Large intestine (tissue), 3 donors: ENCODE results near the gene RPL26. TPM values are rescaled to one million over a fixed set of nuclear protein-coding genes. Genes with fewer than 3 reads are reported as not detected.
"Not testable (repeated sequence)": the region's sequence is repeated elsewhere in the genome, so short reads cannot be mapped to it uniquely, and the experiment has no call there.

ENCODE experiments used
- DNase-seq, 2 donors: peaks; one replicate each; pipeline versions ENCODE4 v3.0.0 to v3.0.0-alpha.2; 2013
- H3K27ac ChIP-seq: one replicate; pipeline ENCODE4 v1.5.1; 2013; ENCODE audit warnings: low read length
- H3K27me3 ChIP-seq: 2 replicates; pipeline ENCODE4 v1.6.1; 2013; ENCODE audit warnings: low read length; ENCODE audit not compliant: control insufficient read depth, insufficient read depth
- H3K36me3 ChIP-seq: 2 replicates; pipeline ENCODE4 v1.6.1; 2013; ENCODE audit warnings: low read length; ENCODE audit not compliant: control insufficient read depth, insufficient read depth
- H3K4me1 ChIP-seq: one replicate; pipeline ENCODE4 v1.6.1; 2013; ENCODE audit warnings: low read length; ENCODE audit not compliant: control insufficient read depth, insufficient read depth
- H3K4me3 ChIP-seq: one replicate; pipeline ENCODE4 v1.5.1; 2013; ENCODE audit warnings: low read length
- H3K9me3 ChIP-seq: one replicate; pipeline ENCODE4 v1.6.1; 2013; ENCODE audit warnings: mild to moderate bottlenecking, low read depth, low read length, moderate library complexity; ENCODE audit not compliant: control insufficient read depth
- WGBS: methylation state at CpG from one replicate; pipeline ENCODE4 v1.1.5; 2013; ENCODE audit warnings: low lambda C conversion rate; ENCODE audit not compliant: insufficient coverage; 5-methylcytosine and 5-hydroxymethylcytosine counted together
- polyA plus RNA-seq: library from polyadenylated mRNA; unstranded; fragments of 120-200 nt; gene quantifications from one replicate; pipeline ENCODE4 v1.2.1, GENCODE V29; 2013

RPL26 gene
- polyA plus RNA-seq, 1 donor, result 3,709 TPM

DNA sequence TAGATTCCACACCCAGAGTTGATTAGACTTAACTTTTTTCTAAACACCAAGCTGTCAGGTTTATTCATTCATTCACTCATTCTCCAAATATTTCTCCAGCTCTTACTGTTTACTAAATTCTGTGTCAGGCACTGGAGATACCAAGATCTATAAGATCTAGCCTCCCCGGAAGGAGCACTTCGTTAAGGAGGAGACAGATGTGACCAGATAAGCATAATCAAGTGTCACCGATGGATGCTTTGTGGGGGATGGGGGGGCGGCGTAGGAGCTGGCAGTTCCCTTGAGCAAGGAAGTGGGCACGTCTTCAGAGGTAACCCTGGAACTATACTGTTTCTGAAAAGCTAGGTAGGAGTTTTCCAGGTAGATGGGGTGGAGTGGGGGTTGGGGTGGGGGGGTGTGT lies 3.8 kb upstream of the RPL26 start:
- DNase-seq, result no peak
- peaks cover 4% of the 10 kb centered on the region for H3K27me3 ChIP-seq
- WGBS, result no CpG with 5 or more reads among the region's 6 CpGs
- no peaks in the 10 kb centered on the region for H3K9me3 ChIP-seq
- peaks cover 7% of the 10 kb centered on the region for H3K4me1 ChIP-seq
- no peak overlapping the region for H3K27ac ChIP-seq
- no peak overlapping the region for H3K4me3 ChIP-seq
- H3K36me3 ChIP-seq, result peaks cover under 1% of the 10 kb centered on the region

DNA sequence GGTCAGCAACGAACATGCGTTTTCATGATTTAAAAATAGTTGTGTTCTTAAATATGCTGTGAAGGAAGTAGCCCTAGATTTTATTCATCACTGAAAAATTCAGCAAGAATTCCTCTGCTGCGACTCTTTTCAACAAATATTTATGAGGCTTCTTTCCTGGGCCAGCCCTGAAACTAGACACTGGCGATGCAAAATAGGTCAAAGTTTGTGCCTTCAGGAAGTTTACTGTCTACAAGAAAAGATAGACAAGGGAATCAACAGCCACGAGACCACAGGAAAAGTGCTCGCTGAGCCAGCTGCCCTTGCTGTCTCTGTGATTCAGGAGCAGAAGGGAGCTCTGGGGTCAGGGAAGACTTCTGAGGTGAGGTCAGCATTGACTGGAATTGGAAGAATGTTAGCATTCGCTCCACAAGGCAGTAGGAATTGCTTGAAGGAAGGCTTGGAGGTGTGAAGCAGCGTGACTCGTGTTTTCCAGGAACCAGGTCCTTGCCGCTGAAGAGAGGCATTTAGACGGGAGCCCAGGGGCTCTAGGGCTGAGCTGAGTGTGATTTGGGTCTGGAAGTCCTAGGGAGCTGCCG lies 1.9 kb upstream of the RPL26 start:
- DNase-seq, result no peak
- WGBS, result 82% methylated on average over 4 of the region's 12 CpGs
- H3K27ac ChIP-seq, result no peak overlapping the region

GRCh38 chr17:8382880-8383142 lies 182 bp downstream of the RPL26 start:
- DNase-seq, result no peak
- Histone ChIP-seq H3K4me3 (peak overlapping the region; percentile 90), H3K4me1 (peaks cover 21% of the 10 kb centered on the region), H3K27ac (peak overlapping the region; percentile 52), H3K9me3 (no peaks in the 10 kb centered on the region), H3K27me3 (no peaks in the 10 kb centered on the region), H3K36me3 (peaks cover 40% of the 10 kb centered on the region)
- WGBS, result 0% methylated on average over 6 of the region's 15 CpGs

More for the DNA sequence above, 1.9 kb upstream of the RPL26 start:
- Histone ChIP-seq H3K4me3 (no peak overlapping the region), H3K27me3 (no peaks in the 10 kb centered on the region), H3K36me3 (peaks cover 20% of the 10 kb centered on the region), H3K4me1 (peaks cover 21% of the 10 kb centered on the region), H3K9me3 (no peaks in the 10 kb centered on the region)

- Histone ChIP-seq H3K4me3 (peak overlapping the region; percentile 90), H3K4me1 (peaks cover 21% of the 10 kb centered on the region), H3K36me3 (peaks cover 46% of the 10 kb centered on the region), H3K9me3 (no peaks in the 10 kb centered on the region), H3K27ac (peak overlapping the region; percentile 52), H3K27me3 (no peaks in the 10 kb centered on the region)
- WGBS, result 14% methylated on average over 7 of the region's 27 CpGs
- no peak for DNase-seq
Measured at GRCh38 chr17:8382052-8382879, 727 bp downstream of the RPL26 start.

GRCh38 chr17:8380049-8380448 lies 2.9 kb downstream of the RPL26 start:
- no peaks in the 10 kb centered on the region for H3K27me3 ChIP-seq
- H3K4me3 ChIP-seq, result no peak overlapping the region
- WGBS, result no CpG with 5 or more reads among the region's 3 CpGs
- DNase-seq, result no peak
- H3K4me1 ChIP-seq, result peaks cover 24% of the 10 kb centered on the region
- no peak overlapping the region for H3K27ac ChIP-seq
- no peaks in the 10 kb centered on the region for H3K9me3 ChIP-seq
- peaks cover 48% of the 10 kb centered on the region for H3K36me3 ChIP-seq

- not testable (repeated sequence) for DNase-seq, H3K9me3 ChIP-seq, H3K27me3 ChIP-seq, H3K27ac ChIP-seq, H3K4me3 ChIP-seq
- WGBS, result no CpG with 5 or more reads among the region's 8 CpGs
- Histone ChIP-seq H3K36me3 (peaks cover 48% of the 10 kb centered on the region), H3K4me1 (peaks cover 19% of the 10 kb centered on the region)
Measured at GRCh38 chr17:8378117-8378516, 4.9 kb downstream of the RPL26 start.

DNA sequence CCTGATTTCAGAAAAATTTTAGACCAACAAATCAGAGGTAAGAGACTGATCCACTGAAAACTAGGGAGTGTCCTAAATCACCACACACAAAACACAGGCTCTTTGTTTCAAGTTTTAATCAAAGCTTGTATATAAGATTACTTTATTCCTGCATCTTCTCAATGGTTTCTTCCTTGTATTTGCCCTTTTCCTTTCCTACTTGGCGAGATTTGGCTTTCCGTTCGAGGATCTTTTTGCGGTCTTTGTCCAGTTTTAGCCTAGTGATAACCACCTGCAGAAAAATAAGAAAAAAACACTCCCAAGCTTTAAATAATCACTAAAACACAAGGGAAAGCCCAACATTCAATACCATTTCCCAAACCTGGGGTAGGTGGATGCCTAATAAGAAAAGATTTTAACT lies 5.6 kb downstream of the RPL26 start:
- H3K9me3 ChIP-seq, result no peaks in the 10 kb centered on the region
- no peaks in the 10 kb centered on the region for H3K27me3 ChIP-seq
- peaks cover 19% of the 10 kb centered on the region for H3K4me1 ChIP-seq
- DNase-seq, result no peak
- H3K27ac ChIP-seq, result peak overlapping the region; percentile 83
- H3K4me3 ChIP-seq, result no peak overlapping the region
- peaks cover 48% of the 10 kb centered on the region for H3K36me3 ChIP-seq
- WGBS, result no CpG with 5 or more reads among the region's 4 CpGs

GRCh38 chr17:8376271-8377067 lies 6.5 kb downstream of the RPL26 start, which contains the start of gene KRABD2:
KRABD2 (minus strand) TSS chr17:8376704.
- Histone ChIP-seq H3K27ac (peak within 1 kb of the TSS; percentile 83), H3K4me1 (peaks cover 13% of the 10 kb centered on the region), H3K4me3 (peak within 1 kb of the TSS; percentile 73), H3K27me3 (no peaks in the 10 kb centered on the region), H3K36me3 (peaks cover 45% of the 10 kb centered on the region), H3K9me3 (no peaks in the 10 kb centered on the region)
- WGBS, result no CpG with 5 or more reads among the region's 41 CpGs
- DNase-seq, result peak; percentile 87 to 93

- DNase-seq, result peak; percentile 21 to 71
- Histone ChIP-seq H3K27me3 (no peaks in the 10 kb centered on the region), H3K9me3 (no peaks in the 10 kb centered on the region), H3K36me3 (peaks cover 42% of the 10 kb centered on the region), H3K27ac (peak overlapping the region; percentile 83), H3K4me3 (peak overlapping the region; percentile 73), H3K4me1 (peaks cover 7% of the 10 kb centered on the region)
- 0% methylated on average over 1 of the region's 18 CpGs for WGBS
Measured at GRCh38 chr17:8375738-8376259, 7.2 kb downstream of the RPL26 start.

GRCh38 chr17:8373856-8374255 lies 9.1 kb downstream of the RPL26 start:
- H3K4me3 ChIP-seq, H3K4me1 ChIP-seq, DNase-seq, H3K27ac ChIP-seq, H3K9me3 ChIP-seq, H3K27me3 ChIP-seq: not testable (repeated sequence)
- WGBS, result no CpG with 5 or more reads among the region's 26 CpGs
- peaks cover 36% of the 10 kb centered on the region for H3K36me3 ChIP-seq
